Stimulated activated CD4-positive, alpha-beta T cell treated with anti-CD3 and anti-CD28 coated beads, Interleukin-12 subunit alpha, Interleukin-12 subunit beta, amount 100 ng/mL, for 24 hours (primary cell): ENCODE data around the gene CDRT4.

Source experiments
- DNase-seq, 2 experiments: peaks; one replicate each; pipeline ENCODE4 v3.0.0-alpha.2; 2020; ENCODE audit warnings: low read depth in 2 of 2

CDRT4 gene

DNA sequence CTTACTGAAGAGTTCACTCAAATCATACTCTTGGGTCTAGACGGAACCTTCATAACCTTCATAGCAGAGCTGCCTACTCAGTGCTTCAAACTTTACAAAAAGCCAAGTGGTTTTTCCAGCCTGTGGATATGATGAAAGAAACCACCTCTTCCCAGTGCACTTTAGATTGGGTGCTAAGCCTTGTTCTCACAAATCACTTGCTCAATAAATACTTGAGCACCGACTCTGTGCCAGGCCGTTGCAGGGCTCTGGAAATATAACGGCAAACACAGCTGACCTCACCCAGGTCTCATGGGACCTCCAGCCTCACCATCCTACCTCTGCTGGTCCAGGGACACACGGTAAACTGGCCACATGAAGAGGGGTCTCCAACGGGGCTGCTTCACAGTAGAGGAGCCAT lies 35.7 kb downstream of the CDRT4 start:
- no peak for DNase-seq

GRCh38 chr17:15431196-15431595 lies 36.2 kb downstream of the CDRT4 start:
- no peak for DNase-seq

DNA sequence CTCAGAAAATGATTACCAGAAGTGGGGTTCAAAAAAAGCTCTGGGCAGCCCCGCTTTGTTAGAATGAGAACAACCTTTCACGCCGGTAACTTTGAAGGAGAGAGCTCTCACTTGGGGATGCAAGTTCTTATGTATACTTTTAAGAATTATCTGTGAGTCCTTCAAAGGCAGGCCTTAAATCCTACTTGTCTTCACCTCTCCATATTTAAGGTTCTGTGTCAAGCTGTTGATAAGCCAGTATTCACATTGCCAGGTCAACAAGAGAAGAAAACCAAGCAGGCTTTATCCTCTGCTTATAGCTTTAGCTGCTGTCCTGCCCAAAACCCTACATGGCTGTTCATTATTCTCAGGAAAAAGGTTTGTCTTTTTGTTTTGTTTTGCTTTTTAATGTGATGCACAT lies 42.9 kb downstream of the CDRT4 start:
- DNase-seq, result no peak

GRCh38 chr17:15422392-15422965 lies 44.9 kb downstream of the CDRT4 start:
- DNase-seq, result no peak

DNA sequence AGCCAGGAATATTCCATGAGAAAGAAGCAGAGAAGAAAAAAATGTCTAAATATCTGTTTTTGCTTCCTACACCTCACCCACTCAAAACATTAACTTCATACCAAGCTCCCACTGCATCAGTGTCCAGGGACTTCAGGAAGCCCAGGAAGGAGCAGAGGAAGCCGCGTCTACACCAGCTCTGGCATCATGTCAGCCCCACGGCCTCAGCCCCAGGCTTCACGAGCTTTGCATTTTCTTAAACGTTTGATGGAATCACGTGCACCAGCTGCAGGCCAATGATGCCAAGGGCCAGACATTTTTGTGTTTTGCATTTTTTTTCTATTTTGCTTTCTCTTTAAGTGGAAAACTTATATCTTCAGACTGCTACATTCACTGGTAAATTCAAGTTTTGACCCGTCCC lies 48.6 kb downstream of the CDRT4 start:
- no peak for DNase-seq

DNA sequence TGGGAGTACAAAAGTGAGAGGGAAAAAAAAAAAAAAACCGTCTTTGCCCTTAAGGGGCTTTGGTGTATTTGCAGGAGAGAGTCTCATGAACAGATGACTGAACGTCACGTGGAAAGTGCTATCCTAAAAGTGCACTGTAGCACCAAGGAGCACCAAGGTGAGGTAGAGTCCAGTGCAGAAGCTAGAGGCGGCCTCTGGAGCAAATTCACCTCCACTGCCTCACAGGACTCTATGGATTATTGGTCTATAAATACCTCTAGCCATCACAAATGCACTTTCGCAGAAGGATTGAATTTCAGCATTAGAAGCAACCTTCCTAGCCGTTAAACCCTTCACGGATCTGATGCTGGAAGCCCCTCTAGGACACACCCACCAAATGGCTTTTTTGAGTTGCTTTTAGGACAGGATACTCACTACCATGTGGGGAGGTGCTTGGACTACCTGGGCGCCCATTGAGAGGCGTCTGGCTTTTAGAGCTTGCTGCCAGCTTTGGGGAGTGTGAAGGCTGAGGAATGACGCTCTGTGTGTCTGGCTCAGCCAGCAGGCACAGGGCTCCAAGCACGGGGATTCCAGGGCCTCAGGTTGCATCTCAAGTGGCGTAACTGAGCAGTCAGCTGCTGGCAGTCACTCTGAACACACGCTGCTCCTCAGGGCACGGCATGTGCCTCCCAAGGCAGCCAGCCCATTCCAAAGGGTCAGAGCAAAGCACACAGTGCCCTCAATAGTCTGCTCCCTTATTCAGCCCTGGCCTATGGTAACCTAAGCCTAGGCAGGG lies 52.7 kb downstream of the CDRT4 start:
- no peak for DNase-seq

DNA sequence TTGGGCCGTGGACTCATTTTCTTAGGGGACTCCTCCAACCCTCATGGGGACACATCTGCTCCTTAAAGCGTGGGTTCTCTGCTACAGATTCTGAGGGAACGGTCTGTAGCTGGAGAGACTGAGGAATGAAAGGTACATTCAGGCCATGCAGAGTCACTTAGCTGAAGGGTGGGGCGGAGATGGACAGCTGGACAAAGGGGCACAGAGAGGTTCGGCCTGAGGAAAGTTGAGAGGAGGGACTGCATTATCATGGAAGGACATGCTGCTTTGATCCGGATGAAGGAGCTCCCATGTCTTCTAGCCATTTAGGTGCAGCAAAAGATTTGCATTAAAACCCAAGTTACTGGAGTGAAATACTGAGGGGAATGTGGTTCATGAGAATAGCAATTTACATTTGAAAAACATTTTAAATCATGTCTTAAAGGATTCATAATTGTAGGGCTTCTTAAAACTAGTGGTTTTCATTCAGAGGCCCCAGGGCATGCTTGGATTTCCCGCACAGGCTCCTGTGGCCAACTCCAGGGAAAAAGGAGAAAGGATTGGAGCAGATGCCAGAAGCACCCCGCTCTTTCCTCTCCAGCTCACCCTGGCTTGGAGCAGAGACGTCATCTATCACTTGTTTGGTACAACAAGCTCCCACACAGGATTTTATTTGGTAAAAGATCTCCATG lies 54.2 kb downstream of the CDRT4 start:
- no peak for DNase-seq

DNA sequence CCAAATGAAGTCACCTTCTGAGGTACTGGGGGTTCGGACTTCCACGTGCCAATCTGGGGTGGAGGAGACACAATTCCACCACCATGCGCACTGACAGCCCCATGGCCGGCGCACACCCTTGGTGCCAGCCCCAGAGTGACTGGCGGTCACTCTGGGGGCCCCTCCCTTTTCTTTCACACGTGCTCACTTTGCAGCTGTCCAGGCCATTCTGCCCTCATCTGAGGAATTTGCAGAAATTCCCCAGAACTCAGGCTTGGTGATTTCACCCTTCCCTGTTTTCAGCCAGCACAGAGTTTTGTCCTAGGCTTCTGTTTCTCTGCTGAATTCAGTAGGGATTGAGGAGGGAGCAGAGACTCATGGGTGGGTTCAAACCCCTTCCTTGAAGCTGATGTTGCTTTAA lies 54.8 kb downstream of the CDRT4 start:
- no peak for DNase-seq

GRCh38 chr17:15411384-15412198 lies 55.8 kb downstream of the CDRT4 start:
- no peak for DNase-seq

DNA sequence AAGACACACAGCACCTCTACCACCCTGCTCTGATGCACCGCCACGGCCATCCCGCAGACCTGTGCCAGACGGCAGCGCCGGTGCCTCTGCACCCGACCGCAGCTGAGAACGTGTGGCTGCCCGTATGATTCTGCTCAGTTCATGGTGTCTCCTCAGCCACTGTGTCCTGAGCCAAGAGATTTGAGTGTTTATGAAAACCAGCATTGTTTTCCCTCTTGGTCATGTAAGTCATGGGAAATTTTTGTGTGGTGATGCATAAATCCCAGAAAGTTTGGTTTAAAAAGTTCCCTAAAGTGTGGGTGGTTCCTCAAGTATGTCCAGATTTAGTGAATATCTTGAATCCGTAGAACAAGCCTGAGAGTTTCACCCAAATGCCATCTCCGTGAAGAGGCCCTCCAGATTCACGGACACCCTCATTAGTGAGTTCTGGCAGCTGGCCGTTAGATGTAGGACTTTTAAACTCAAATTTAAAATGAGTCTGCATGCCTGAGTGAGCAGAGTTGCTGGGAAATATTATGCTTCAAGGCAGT lies 57.6 kb downstream of the CDRT4 start:
- DNase-seq, result no peak

- DNase-seq, result no peak
These were observed 58.6 kb downstream of the CDRT4 start for GRCh38 chr17:15408803-15409202.

GRCh38 chr17:15406081-15406480 lies 61.3 kb downstream of the CDRT4 start:
- DNase-seq, result no peak

GRCh38 chr17:15405058-15405415 lies 62.4 kb downstream of the CDRT4 start:
- DNase-seq, result no peak

DNA sequence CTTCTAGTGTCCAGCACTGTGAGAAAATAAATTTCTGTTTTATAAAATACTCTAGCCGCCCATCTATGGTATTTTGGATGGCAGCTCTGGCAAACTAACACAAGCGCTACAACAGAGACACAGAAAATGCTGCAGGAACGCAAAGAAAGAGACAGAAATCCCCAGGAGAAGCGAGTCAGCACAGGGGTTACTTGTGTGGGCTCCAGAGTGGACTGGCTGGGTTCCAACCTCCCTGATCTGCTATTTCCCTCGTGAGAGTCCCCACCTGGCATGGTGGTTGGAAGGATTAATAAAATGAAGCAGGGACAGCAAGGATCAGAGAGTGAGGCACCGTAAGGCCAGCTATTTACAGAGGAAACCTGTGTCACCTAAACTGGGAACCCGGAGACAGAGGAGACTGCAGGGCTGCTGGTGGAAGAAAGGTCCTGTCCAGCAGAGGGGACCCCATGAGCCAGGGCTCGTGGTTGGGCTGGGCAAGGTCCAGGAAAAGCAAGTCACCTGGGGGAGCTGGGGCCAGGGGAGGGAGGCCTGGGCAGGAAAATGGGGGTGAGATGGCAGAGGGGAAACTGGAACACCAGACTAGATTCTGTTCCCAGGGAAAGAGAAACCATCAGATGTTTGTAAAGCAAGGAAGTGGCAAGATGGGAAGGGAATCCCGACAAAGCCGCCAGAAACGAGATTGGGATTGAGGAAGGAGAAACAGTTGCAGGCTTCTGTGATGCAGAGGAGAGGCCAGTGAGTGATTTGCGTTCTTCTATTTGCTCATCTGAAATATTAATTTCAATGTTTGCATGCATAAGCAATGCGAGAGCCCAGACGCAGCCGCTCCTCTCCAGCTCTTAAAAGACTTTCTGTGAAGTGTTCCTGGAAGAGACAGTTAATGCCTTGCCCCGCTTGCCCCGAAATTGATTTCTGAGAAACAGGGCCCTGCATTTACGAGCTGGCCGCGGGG lies 63.0 kb downstream of the CDRT4 start:
- DNase-seq, result no peak

- DNase-seq, result no peak
These were observed 64.0 kb downstream of the CDRT4 start for GRCh38 chr17:15403276-15403939.

- DNase-seq, result no peak
These were observed 68.0 kb downstream of the CDRT4 start for GRCh38 chr17:15399443-15399842.

- DNase-seq, result no peak
These were observed 68.6 kb downstream of the CDRT4 start for GRCh38 chr17:15398736-15399331.

DNA sequence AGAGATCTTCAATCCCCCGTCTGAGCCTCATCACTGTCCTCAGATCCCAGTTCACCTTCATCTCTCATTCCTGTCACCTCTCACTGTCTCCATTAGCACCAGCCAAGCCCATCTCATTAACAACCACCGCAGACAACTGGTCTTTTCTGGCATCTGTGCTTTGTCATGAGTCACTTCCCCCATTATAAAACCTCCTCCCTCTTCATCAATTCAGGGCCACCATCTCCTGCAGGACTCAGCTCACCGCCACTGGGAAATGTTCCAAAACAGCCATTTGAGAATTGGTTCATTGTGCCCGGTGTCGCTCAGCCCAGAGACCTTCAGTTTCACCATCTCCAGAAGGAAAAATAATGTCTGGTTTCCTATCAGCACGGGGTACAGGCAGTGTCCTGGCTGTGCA lies 69.1 kb downstream of the CDRT4 start:
- no peak for DNase-seq

GRCh38 chr17:15397620-15398019 lies 69.8 kb downstream of the CDRT4 start:
- DNase-seq, result no peak

GRCh38 chr17:15395091-15395490 lies 72.3 kb downstream of the CDRT4 start:
- no peak for DNase-seq
